Subcutaneous adipose tissue (tissue), 4 donors: ENCODE data around the gene CNGA1. TPM values are rescaled to one million over a fixed set of nuclear protein-coding genes. Genes with fewer than 3 reads are reported as not detected.

Experiments used
- CTCF ChIP-seq: fragments of 450-650 bp; IDR thresholded peaks from one replicate; pipeline ENCODE4 v1.5.1; 2016; ENCODE audit warnings: low read depth, mild to moderate bottlenecking, control low read depth, antibody characterized with exemption, moderate library complexity
- total RNA-seq, 4 donors: library from RNA; depleted of rRNA; stranded (reverse); fragments of >200 nt; gene quantifications; one replicate each; pipeline ENCODE4 v1.1.0, GENCODE V29; 2016

Gene CNGA1
- total RNA-seq, 4 donors from 2014 or later = 0.16 to 7.0 (median 2.8) TPM

GRCh38 chr4:47936336-47936735 is 80.1 kb downstream of the CNGA1 start:
- no peak for TF ChIP-seq CTCF

- no peak for TF ChIP-seq CTCF
Measured at GRCh38 chr4:47933840-47934239, 82.6 kb downstream of the CNGA1 start.

- TF ChIP-seq CTCF = no peak
Measured at GRCh38 chr4:47930971-47931804, 85.3 kb downstream of the CNGA1 start.

GRCh38 chr4:47929682-47930201 is 86.7 kb downstream of the CNGA1 start:
- no peak for TF ChIP-seq CTCF

GRCh38 chr4:47926667-47927258 is 89.7 kb downstream of the CNGA1 start:
- no peak for TF ChIP-seq CTCF

- TF ChIP-seq CTCF = no peak
Measured at GRCh38 chr4:47915378-47915777, 101.1 kb downstream of the CNGA1 start.

- TF ChIP-seq CTCF = no peak
Measured at GRCh38 chr4:47914926-47915237, 101.6 kb downstream of the CNGA1 start.
